ENCODE results near the gene PDE4B. TPM values are rescaled to one million over a fixed set of nuclear protein-coding genes. Genes with fewer than 3 reads are reported as not detected.

The PDE4B gene
- total RNA-seq, 4 donors from 2014 or later, result 5.2 to 16.6 (median 9.6) TPM

DNA sequence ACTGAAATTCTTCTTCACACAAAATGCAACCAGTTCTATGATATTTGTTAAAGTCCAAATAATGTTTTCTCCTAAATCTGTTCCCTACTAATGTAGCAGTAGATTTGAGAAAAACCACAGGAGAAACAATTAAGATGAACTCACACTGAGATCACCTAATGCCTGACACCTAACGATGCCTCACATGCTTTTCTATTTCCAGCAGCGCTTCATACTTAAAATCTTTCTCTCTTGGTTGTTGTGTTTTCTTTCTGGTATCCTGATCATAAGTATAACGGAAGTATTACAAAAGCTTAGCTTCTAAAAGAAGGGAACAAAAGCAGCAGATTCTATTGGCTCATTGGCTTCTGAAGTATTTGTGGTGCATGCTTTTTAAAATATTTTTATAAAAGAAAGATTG, 474.1 kb downstream of the PDE4B start:
- H3K27me3 ChIP-seq, result no peaks in the 10 kb centered on the region
- H3K36me3 ChIP-seq, result no peaks in the 10 kb centered on the region
- H3K4me3 ChIP-seq, result no peak overlapping the region
- DNase-seq (ENCODE audit: low spot score in 2 of 2), result no peak
- peak overlapping the region in 2 of 4 donors; percentile 26 to 43 for H3K27ac ChIP-seq
- H3K9me3 ChIP-seq, result no peaks in the 10 kb centered on the region
- H3K4me1 ChIP-seq, result peaks cover 3 to 46% (median 16%) of the 10 kb centered on the region in 4 donors
- WGBS, 2 donors, result 70 to 71% methylated on average over 3 of the region's 3 CpGs
- no peak for TF ChIP-seq POLR2A (IDR thresholded peaks at IDR 0.05)
- TF ChIP-seq, protein P1, sequence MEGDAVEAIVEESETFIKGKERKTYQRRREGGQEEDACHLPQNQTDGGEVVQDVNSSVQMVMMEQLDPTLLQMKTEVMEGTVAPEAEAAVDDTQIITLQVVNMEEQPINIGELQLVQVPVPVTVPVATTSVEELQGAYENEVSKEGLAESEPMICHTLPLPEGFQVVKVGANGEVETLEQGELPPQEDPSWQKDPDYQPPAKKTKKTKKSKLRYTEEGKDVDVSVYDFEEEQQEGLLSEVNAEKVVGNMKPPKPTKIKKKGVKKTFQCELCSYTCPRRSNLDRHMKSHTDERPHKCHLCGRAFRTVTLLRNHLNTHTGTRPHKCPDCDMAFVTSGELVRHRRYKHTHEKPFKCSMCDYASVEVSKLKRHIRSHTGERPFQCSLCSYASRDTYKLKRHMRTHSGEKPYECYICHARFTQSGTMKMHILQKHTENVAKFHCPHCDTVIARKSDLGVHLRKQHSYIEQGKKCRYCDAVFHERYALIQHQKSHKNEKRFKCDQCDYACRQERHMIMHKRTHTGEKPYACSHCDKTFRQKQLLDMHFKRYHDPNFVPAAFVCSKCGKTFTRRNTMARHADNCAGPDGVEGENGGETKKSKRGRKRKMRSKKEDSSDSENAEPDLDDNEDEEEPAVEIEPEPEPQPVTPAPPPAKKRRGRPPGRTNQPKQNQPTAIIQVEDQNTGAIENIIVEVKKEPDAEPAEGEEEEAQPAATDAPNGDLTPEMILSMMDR (IDR thresholded peaks at IDR 0.05), result no peak
- TF ChIP-seq EP300 (IDR thresholded peaks at IDR 0.05), result no peak

DNA sequence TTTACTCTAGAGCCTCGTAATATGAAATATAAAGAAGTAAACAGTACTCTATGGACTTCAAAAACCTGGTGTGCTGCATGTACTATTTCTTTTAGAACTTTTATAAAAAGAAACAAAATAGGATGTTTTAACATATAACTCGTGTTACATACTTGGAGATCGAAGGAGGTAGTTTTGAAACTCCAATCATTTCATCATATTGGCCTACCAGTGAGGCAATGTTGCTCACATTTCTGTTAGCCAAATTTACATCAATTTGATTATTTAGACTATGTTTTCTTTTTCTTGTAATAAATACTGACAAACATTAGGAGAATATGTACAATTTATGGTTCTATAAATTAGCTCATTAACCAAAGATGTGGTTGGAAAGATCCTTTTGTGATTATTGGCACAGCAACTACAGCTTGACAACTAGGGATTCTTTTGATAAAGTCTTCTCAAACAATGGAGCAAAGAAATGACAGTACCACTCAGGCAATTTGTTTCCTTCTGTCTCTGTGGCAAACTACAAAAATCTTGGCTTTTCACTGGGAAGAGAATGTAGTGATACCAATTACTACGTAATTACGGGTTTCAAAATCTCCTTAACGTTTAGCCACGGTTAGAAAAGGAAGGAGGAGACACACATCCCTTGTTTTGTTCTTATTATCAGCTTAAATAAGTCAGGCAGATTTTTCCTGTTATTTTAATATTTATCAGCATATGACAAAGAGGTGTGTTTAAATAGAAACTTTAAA, 474.7 kb downstream of the PDE4B start:
- no peaks in the 10 kb centered on the region for H3K27me3 ChIP-seq
- no peak for TF ChIP-seq POLR2A (IDR thresholded peaks at IDR 0.05)
- TF ChIP-seq, protein P1 (IDR thresholded peaks at IDR 0.05), result no peak
- TF ChIP-seq EP300 (IDR thresholded peaks at IDR 0.05), result no peak
- DNase-seq (ENCODE audit: low spot score in 2 of 2), result no peak
- H3K36me3 ChIP-seq, result no peaks in the 10 kb centered on the region
- peaks cover 3 to 52% (median 22%) of the 10 kb centered on the region in 4 donors for H3K4me1 ChIP-seq
- 65 to 70% methylated on average over 7 of the region's 7 CpGs for WGBS, 2 donors
- no peak overlapping the region for H3K4me3 ChIP-seq
- H3K9me3 ChIP-seq, result no peaks in the 10 kb centered on the region
- H3K27ac ChIP-seq, result peak overlapping the region in 2 of 4 donors; percentile 43 to 47

DNA sequence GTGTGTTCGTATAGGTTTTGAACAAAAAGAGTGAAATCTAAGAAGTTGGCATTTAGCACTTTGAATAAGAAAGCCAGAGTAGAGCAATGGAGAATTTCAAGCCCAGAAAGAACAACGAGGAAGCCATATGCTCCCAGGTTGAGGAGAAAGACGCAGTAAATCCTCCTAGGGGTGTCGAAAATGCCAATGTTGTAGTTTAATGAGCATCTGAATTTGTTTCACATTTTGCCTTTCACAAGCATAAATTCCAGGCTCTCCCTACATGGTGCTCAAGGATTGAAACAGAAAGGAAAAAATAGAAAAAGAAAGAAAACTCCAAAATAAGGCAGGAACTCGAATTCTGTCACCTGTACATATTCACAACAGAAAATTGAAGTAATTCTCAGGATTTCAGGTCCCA, 476.5 kb downstream of the PDE4B start:
- Histone ChIP-seq H3K4me3 (no peak overlapping the region), H3K9me3 (no peaks in the 10 kb centered on the region), H3K4me1 (peaks cover 3 to 64% (median 25%) of the 10 kb centered on the region in 4 donors), H3K27me3 (no peaks in the 10 kb centered on the region), H3K36me3 (no peaks in the 10 kb centered on the region), H3K27ac (peak overlapping the region in 2 of 4 donors; percentile 86 to 92)
- WGBS, 2 donors, result 67 to 70% methylated on average over 5 of the region's 5 CpGs
- DNase-seq (ENCODE audit: low spot score in 2 of 2), result no peak
- TF ChIP-seq POLR2A (IDR thresholded peaks at IDR 0.05) (no peak), EP300 (IDR thresholded peaks at IDR 0.05) (no peak)
- TF ChIP-seq, protein P1 (IDR thresholded peaks at IDR 0.05), result no peak

DNA sequence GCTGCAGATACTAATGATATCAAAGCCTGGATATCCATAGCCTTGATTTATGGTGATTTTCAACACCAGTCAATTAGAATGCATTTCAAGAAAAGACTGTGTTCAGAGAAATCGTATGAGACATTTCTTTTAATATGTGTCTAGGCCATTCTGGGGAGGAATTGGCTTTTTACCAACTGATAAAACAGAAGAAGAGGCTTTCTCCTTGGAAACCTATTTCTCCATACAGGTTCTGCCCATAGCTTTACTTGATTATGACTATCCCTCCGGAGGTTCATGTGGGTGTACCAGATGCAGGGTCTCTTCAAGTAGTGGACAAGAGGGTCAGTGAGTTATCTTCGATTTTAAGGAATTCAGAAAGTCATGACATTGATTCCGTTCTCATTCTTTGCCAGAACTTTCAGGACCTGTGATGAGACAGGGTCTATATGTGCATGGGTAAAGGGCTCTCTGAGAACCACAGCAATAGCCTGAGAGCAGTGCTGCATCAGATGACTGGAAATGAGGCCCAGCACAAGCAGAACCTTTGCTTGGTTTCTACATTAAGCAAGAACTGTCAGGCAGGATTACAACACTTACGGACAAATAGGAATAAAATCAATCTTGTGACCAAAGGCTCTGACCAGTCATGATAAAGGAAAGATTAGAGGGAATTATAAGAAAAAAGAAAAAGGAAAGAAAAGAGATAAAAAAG, 477.6 kb downstream of the PDE4B start:
- no peaks in the 10 kb centered on the region for H3K36me3 ChIP-seq
- TF ChIP-seq EP300 (IDR thresholded peaks at IDR 0.05) (peak in 1 of 2 donors; percentile 76), POLR2A (IDR thresholded peaks at IDR 0.05) (no peak)
- H3K9me3 ChIP-seq, result no peaks in the 10 kb centered on the region
- no peak overlapping the region for H3K4me3 ChIP-seq
- H3K4me1 ChIP-seq, result peaks cover 3 to 66% (median 29%) of the 10 kb centered on the region in 4 donors
- no peaks in the 10 kb centered on the region for H3K27me3 ChIP-seq
- H3K27ac ChIP-seq, result peak overlapping the region; percentile 47 to 92 (median 70)
- peak in 1 of 2 donors; percentile 48 for DNase-seq (ENCODE audit: low spot score in 2 of 2)
- 50% methylated on average over 5 of the region's 5 CpGs for WGBS, 2 donors

DNA sequence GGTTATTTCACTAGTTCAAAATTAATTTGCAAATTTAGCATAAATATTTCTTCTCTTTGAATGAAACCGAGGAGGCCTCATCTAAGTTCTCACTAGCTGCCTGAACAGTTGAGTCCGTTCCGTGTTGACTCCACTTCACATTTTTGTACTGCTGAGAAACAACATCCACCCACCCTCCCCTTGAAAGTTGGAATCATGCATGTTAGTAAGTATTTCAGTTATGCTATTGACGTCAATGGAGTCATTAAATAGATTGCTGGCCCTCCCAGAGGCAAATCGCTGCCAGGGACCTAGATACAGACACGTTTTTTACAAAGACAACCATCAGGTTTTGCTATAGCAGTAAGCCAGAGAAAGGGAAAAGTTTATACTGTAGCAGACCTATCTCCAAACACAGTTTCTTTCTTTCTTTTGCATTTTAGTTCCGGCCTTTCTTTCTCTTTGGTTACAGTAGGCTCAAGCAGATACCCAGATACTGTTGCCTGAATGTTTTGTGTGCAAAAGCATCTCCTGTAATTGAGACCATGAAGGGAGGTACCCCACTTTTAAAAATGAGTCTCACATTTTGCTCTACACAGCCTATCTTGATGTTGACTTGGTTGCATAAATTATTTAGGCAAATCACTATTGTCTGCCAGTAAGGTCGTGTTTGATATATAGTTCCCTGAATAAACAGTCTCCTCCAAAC, 478.7 kb downstream of the PDE4B start:
- 7 to 12% methylated on average over 8 of the region's 8 CpGs for WGBS, 2 donors

More for the DNA sequence above, 478.7 kb downstream of the PDE4B start:
- no peaks in the 10 kb centered on the region for H3K9me3 ChIP-seq
- H3K4me3 ChIP-seq, result peak overlapping the region in 1 of 4 donors; percentile 18
- peak overlapping the region; percentile 72 to 92 (median 80) for H3K27ac ChIP-seq
- no peaks in the 10 kb centered on the region for H3K36me3 ChIP-seq
- TF ChIP-seq EP300 (IDR thresholded peaks at IDR 0.05) (peak; percentile 97 to 99), POLR2A (IDR thresholded peaks at IDR 0.05) (peak; percentile 42 to 49)
- TF ChIP-seq, protein P1 (IDR thresholded peaks at IDR 0.05), result peak in 1 of 5 experiments; percentile 24
- peak; percentile 78 to 92 for DNase-seq (ENCODE audit: low spot score in 2 of 2)
- no peaks in the 10 kb centered on the region for H3K27me3 ChIP-seq
- peaks cover 3 to 68% (median 39%) of the 10 kb centered on the region in 4 donors for H3K4me1 ChIP-seq
